M059J (cell line): ENCODE data around the gene MTMR11. TPM values are rescaled to one million over a fixed set of nuclear protein-coding genes. Genes with fewer than 3 reads are reported as not detected.

Experiments used
- DNase-seq: peaks from one replicate; pipeline ENCODE4 v3.0.0-alpha.2; 2012; ENCODE audit warnings: low read depth
- total RNA-seq: library from RNA; depleted of rRNA; stranded (reverse); fragments of >200 nt; shearing (Covaris generic); gene quantifications from 2 replicates; pipeline ENCODE4 v1.2.3, GENCODE V29; 2014

MTMR11 gene
- total RNA-seq, 1 experiment from 2014 or later, result 6.1 TPM

GRCh38 chr1:149936992-149937705 is 470 bp upstream of the MTMR11 start:
- peak; percentile 90 for DNase-seq

- DNase-seq, result no peak
These were observed 2.3 kb downstream of the MTMR11 start for GRCh38 chr1:149934356-149934755.

GRCh38 chr1:149933208-149933607 is 3.5 kb downstream of the MTMR11 start:
- no peak for DNase-seq

GRCh38 chr1:149932474-149932873 is 4.2 kb downstream of the MTMR11 start:
- no peak for DNase-seq

- no peak for DNase-seq
These were observed 5.4 kb downstream of the MTMR11 start for GRCh38 chr1:149931212-149931790.

GRCh38 chr1:149929856-149930255 is 6.8 kb downstream of the MTMR11 start:
- DNase-seq, result no peak

GRCh38 chr1:149928401-149928724 is 8.3 kb downstream of the MTMR11 start:
- no peak for DNase-seq

GRCh38 chr1:149927563-149928400 is 8.9 kb downstream of the MTMR11 start, which contains the start of gene SF3B4:
TSS of gene SF3B4 (minus strand) at chr1:149927803. CDS start at chr1:149927759, 44 bp downstream.
- peak; percentile 94 for DNase-seq

GRCh38 chr1:149927056-149927562 is 9.6 kb downstream of the MTMR11 start:
- peak; percentile 56 for DNase-seq

GRCh38 chr1:149926296-149926695 is 10.4 kb downstream of the MTMR11 start:
- DNase-seq, result no peak

- DNase-seq, result no peak
These were observed 10.9 kb downstream of the MTMR11 start for GRCh38 chr1:149925751-149926150.

- DNase-seq, result no peak
These were observed 11.3 kb downstream of the MTMR11 start for GRCh38 chr1:149925345-149925744.

GRCh38 chr1:149923626-149924025 is 13.1 kb downstream of the MTMR11 start:
- DNase-seq, result no peak

GRCh38 chr1:149917571-149918144 is 19.0 kb downstream of the MTMR11 start, which contains the start of gene SV2A:
TSS of gene SV2A (minus strand) at chr1:149917844. CDS start at chr1:149913840, 4,004 bp downstream.
- peak; percentile 62 for DNase-seq

GRCh38 chr1:149916898-149917252 is 19.8 kb downstream of the MTMR11 start:
- DNase-seq, result no peak

- DNase-seq, result no peak
These were observed 20.3 kb downstream of the MTMR11 start for GRCh38 chr1:149916193-149916897.

- no peak for DNase-seq
These were observed 21.1 kb downstream of the MTMR11 start for GRCh38 chr1:149915429-149916192.

GRCh38 chr1:149914545-149914944 is 22.1 kb downstream of the MTMR11 start:
- no peak for DNase-seq

GRCh38 chr1:149906570-149907075 is 30.1 kb downstream of the MTMR11 start:
- no peak for DNase-seq

- no peak for DNase-seq
These were observed 32.7 kb downstream of the MTMR11 start for GRCh38 chr1:149903836-149904491.
